Measurements from ENCODE around the gene GLIS1.
A peak's percentile ranks its signal among the peaks of the same experiment; 100 is the strongest.

The GLIS1 gene

DNA sequence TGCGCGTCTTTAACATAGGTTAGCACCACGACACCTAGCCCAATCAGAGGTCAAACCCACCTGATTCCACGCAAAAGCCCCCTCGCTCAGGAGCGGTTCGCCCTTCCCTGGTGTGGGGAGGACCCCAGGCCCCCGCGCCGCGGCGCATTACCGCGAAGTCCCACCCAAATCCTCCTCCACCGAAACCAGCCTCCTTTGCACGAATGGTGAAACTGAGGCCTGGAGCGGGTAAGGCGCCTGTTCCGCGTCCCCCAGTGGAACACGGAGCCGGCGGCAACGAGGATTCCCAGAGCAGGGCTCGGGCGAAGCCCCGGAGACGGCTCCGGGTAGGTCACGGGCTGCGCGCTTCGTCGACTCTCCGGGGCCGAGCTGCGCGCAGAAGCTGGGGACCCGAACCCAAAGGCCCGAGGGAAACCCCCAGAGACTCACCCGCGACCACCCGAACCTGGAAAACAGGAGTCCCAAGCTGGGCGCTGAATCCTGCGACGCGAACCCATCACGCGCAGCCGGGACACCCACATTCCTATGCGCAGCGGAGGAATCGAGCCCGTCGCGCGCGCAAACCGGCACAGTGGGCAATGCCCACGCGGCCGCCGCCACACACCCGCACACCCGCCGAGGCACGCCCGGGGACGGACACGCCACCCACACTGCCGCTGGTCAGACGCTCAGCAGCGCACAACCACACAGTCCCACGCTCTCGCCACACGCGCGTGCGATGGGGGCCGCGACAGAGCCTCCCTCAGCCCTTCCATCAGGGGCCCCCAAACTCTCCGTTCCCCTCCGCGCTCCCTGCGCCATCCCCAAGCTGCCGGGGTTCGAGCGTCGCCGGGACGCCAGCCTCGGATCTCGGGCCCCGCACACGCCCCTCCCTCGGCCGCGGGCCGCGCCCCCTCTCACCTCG is 507 bp downstream of the GLIS1 start:
- no peak for DNase-seq (ENCODE audit: low spot score)
- no peaks in the 10 kb centered on the region for H3K36me3 ChIP-seq (ENCODE audit: low read depth)
- no peaks in the 10 kb centered on the region for H3K9me3 ChIP-seq (ENCODE audit: severe bottlenecking)
- no peak for ATAC-seq (ENCODE audit: low read depth)
- peaks cover 13% of the 10 kb centered on the region for H3K4me1 ChIP-seq (ENCODE audit: insufficient read depth, poor library complexity, severe bottlenecking)
- TF ChIP-seq, protein P1, sequence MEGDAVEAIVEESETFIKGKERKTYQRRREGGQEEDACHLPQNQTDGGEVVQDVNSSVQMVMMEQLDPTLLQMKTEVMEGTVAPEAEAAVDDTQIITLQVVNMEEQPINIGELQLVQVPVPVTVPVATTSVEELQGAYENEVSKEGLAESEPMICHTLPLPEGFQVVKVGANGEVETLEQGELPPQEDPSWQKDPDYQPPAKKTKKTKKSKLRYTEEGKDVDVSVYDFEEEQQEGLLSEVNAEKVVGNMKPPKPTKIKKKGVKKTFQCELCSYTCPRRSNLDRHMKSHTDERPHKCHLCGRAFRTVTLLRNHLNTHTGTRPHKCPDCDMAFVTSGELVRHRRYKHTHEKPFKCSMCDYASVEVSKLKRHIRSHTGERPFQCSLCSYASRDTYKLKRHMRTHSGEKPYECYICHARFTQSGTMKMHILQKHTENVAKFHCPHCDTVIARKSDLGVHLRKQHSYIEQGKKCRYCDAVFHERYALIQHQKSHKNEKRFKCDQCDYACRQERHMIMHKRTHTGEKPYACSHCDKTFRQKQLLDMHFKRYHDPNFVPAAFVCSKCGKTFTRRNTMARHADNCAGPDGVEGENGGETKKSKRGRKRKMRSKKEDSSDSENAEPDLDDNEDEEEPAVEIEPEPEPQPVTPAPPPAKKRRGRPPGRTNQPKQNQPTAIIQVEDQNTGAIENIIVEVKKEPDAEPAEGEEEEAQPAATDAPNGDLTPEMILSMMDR (IDR thresholded peaks at IDR 0.05; ENCODE audit: poor library complexity, severe bottlenecking), result no peak
- peak overlapping the region; percentile 49 for H3K4me3 ChIP-seq (ENCODE audit: severe bottlenecking)
- peaks cover 31% of the 10 kb centered on the region for H3K27me3 ChIP-seq (ENCODE audit: insufficient read depth, poor library complexity, severe bottlenecking)
- H3K27ac ChIP-seq (ENCODE audit: poor library complexity, severe bottlenecking), result no peak overlapping the region

DNA sequence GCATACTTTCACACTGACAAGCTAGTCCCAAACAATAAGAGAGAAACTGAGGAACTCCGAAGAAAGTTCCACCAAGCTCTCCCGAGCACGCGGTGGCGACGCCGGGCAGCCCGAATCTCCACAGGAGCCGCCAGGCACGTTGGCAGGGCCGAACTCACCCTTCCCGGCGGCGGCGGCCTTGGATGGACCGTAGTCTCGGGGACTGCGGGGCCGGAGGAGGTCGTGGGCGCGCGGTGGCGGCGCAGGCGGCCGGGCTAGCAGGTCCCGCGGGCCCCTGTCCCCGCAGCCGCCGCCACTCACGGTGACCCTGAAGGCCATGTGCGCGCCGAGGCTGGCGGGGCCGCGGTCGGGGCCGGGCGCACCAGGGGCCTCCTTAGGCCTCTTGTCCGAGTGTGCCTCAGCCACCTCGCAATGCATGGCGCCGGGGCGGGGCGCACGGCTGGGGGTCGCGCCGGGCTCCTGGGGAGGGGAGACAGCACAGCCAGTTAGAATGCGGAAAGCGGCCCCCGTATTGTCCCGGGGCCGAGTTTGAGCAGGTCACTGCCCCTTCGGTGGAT is 1.2 kb downstream of the GLIS1 start:
- ATAC-seq (ENCODE audit: low read depth) (no peak), DNase-seq (ENCODE audit: low spot score) (no peak)
- peaks cover 31% of the 10 kb centered on the region for H3K27me3 ChIP-seq (ENCODE audit: insufficient read depth, poor library complexity, severe bottlenecking)
- no peaks in the 10 kb centered on the region for H3K9me3 ChIP-seq (ENCODE audit: severe bottlenecking)
- peaks cover 20% of the 10 kb centered on the region for H3K4me1 ChIP-seq (ENCODE audit: insufficient read depth, poor library complexity, severe bottlenecking)
- no peaks in the 10 kb centered on the region for H3K36me3 ChIP-seq (ENCODE audit: low read depth)
- TF ChIP-seq, protein P1 (IDR thresholded peaks at IDR 0.05; ENCODE audit: poor library complexity, severe bottlenecking), result no peak
- no peak overlapping the region for H3K4me3 ChIP-seq (ENCODE audit: severe bottlenecking)
- H3K27ac ChIP-seq (ENCODE audit: poor library complexity, severe bottlenecking), result no peak overlapping the region

DNA sequence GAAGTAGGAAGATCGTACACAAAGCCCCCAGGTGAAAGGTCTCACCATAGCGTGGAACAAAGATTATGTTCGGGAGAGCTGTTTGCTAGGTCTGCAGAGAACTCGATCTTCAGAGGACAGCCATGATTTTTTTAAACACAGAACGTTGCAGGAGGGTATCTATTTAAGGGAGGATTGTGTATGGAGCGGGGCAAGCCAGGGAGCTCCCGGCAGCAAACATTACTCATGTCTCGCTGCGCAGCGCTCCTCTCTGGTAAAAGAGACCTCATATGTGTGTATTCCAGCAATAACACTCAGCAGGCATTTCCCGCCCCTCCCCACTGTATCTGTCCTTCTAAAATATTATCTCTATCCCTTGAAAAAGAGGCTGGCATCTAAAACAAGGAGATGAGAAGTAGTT is 2.7 kb downstream of the GLIS1 start:
- ATAC-seq (ENCODE audit: low read depth) (no peak), DNase-seq (ENCODE audit: low spot score) (no peak)
- no peaks in the 10 kb centered on the region for H3K9me3 ChIP-seq (ENCODE audit: severe bottlenecking)
- H3K36me3 ChIP-seq (ENCODE audit: low read depth), result no peaks in the 10 kb centered on the region
- peaks cover 20% of the 10 kb centered on the region for H3K4me1 ChIP-seq (ENCODE audit: insufficient read depth, poor library complexity, severe bottlenecking)
- no peak overlapping the region for H3K4me3 ChIP-seq (ENCODE audit: severe bottlenecking)
- H3K27me3 ChIP-seq (ENCODE audit: insufficient read depth, poor library complexity, severe bottlenecking), result peaks cover 31% of the 10 kb centered on the region
- peak overlapping the region; percentile 64 for H3K27ac ChIP-seq (ENCODE audit: poor library complexity, severe bottlenecking)
- TF ChIP-seq, protein P1 (IDR thresholded peaks at IDR 0.05; ENCODE audit: poor library complexity, severe bottlenecking), result no peak

GRCh38 chr1:53735681-53736080 is 3.3 kb downstream of the GLIS1 start:
- TF ChIP-seq, protein P1 (IDR thresholded peaks at IDR 0.05; ENCODE audit: poor library complexity, severe bottlenecking), result no peak
- Histone ChIP-seq H3K9me3 (ENCODE audit: severe bottlenecking) (no peaks in the 10 kb centered on the region), H3K27ac (ENCODE audit: poor library complexity, severe bottlenecking) (peak overlapping the region; percentile 64), H3K36me3 (ENCODE audit: low read depth) (no peaks in the 10 kb centered on the region), H3K27me3 (ENCODE audit: insufficient read depth, poor library complexity, severe bottlenecking) (peaks cover 31% of the 10 kb centered on the region), H3K4me1 (ENCODE audit: insufficient read depth, poor library complexity, severe bottlenecking) (peaks cover 20% of the 10 kb centered on the region), H3K4me3 (ENCODE audit: severe bottlenecking) (no peak overlapping the region)
- DNase-seq (ENCODE audit: low spot score) (no peak), ATAC-seq (ENCODE audit: low read depth) (no peak)

GRCh38 chr1:53735261-53735660 is 3.7 kb downstream of the GLIS1 start:
- no peaks in the 10 kb centered on the region for H3K9me3 ChIP-seq (ENCODE audit: severe bottlenecking)
- TF ChIP-seq, protein P1 (IDR thresholded peaks at IDR 0.05; ENCODE audit: poor library complexity, severe bottlenecking), result no peak
- peaks cover 31% of the 10 kb centered on the region for H3K27me3 ChIP-seq (ENCODE audit: insufficient read depth, poor library complexity, severe bottlenecking)
- ATAC-seq (ENCODE audit: low read depth) (no peak), DNase-seq (ENCODE audit: low spot score) (no peak)
- H3K4me1 ChIP-seq (ENCODE audit: insufficient read depth, poor library complexity, severe bottlenecking), result peaks cover 20% of the 10 kb centered on the region
- no peaks in the 10 kb centered on the region for H3K36me3 ChIP-seq (ENCODE audit: low read depth)
- H3K4me3 ChIP-seq (ENCODE audit: severe bottlenecking), result no peak overlapping the region
- peak overlapping the region; percentile 64 for H3K27ac ChIP-seq (ENCODE audit: poor library complexity, severe bottlenecking)

Measured in RWPE2 (cell line).